NCI-H748 (cell line): ENCODE measurements around the gene TIGD3.
"Not testable (repeated sequence)": the region's sequence is repeated elsewhere in the genome, so short reads cannot be mapped to it uniquely, and the experiment has no call there.

Experiments
- DNase-seq: peaks from one replicate; lab custom pipeline; 2025; ENCODE audit not compliant: unreplicated experiment; lab: John Stamatoyannopoulos, UW

Gene TIGD3

DNA sequence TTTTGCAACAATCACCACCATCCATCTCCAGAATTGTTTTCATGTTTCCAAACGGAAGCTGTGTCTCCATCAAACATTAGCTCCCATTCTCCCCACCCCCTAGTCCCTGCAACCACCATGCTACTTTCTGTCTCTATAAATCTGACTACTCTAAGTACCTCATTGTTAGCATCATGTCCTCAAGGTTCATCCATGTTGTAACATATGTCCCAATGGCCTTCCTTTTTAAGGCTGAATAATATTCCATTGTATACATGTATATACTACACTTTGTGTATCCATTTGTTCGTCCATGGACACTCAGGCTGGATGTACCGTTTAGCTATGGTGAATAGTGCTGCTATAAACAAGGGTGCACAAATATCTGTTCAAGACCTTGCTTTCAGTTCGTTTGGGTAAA, 29.1 kb upstream of the TIGD3 start:
- DNase-seq, result no peak

DNA sequence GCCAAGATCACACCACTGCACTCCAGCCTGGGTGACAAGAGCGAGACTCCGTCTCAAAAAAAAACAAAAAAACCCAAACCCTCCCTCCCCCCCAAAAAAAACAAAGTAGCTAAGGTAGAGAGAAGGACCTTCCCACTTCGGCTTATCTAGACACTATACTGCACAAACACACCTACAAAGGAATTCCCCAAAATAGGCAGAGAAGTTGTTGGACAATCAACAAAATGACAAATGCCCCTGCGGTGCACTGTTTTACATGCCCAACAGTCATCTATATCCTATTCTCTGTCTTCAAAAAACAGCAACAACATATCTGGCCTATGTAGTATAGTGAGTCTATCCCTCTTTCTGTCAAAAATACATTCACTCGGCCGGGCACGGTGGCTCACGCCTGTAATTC, 27.5 kb upstream of the TIGD3 start:
- DNase-seq, result no peak

DNA sequence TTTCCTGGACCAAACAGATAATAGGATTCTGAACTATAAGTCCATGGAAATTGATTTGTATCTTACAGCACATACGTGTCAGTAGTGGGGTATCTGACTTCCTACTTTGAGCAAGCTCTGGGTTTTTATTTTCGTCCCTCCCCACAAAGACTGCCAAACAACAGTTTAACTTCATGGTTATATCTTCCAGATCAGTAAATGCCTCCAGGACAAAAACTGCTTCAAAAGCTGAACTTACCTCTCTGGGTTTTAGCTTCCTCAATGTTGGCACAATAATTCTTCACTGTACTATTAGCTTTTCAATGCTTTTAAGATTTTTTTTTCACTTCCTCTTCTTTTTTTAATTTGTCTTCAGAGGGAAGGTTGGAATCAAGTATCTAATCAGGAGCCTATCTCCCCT, 25.1 kb upstream of the TIGD3 start:
- DNase-seq, result no peak

GRCh38 chr11:65329944-65330403, 24.6 kb upstream of the TIGD3 start:
- peak; percentile 89 for DNase-seq

GRCh38 chr11:65330544-65330943, 24.0 kb upstream of the TIGD3 start:
- DNase-seq, result no peak

DNA sequence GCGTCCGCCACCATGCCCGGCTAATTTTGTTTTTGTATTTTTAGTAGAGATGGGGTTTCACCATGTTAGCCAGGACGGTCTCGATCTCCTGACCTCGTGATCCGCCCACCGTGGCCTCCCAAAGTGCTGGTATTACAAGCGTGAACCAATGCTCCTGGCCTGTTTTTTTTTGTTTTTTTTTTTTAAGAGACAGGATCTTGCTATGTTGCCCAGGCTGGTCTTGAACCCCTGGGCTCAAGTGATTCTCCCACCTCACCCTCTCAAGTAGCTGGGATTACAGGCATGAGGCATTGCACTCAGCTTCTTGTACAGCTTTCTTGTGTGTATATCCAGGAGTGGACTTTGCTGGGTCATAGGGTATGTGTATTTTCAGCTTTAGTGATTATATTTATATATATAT, 22.0 kb upstream of the TIGD3 start:
- not testable (repeated sequence) for DNase-seq

- DNase-seq, result no peak
Observed at GRCh38 chr11:65334696-65335295, 19.8 kb upstream of the TIGD3 start.

- DNase-seq, result no peak
Observed at GRCh38 chr11:65338676-65339075, 15.9 kb upstream of the TIGD3 start.

DNA sequence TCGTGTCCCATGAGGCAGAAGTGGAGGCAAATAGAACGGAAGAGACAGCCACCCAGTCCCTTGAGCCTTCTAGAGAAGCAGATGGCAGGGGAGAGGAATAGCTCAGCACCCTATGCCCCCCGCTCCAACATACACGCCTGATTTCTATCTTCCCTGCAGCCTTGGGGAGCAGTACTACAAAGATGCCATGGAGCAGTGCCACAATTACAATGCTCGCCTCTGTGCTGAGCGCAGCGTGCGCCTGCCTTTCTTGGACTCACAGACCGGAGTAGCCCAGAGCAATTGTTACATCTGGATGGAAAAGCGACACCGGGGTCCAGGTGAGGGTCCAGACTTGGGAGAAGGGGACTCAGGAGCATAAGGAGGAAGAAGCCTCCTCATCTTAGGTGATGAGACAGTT, 14.3 kb upstream of the TIGD3 start:
- DNase-seq, result no peak

DNA sequence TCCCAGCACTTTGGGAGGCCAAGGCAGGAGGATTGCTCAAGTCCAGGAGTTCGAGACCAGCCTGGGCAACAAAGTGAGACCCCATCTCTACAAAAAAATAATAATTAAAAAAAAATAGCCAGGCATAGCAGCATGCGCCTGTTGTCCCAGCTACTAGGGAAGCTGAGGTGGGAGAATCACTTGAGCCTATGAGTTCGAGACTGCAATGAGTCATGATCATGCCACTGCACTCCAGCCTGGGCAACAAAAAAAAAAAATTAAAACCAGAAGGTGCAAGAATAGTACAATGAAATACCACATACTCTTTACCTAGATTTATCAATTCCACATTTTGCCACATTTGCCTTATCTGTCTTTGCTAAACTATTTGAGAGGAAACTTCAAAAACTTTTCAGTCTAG, 12.7 kb upstream of the TIGD3 start:
- no peak for DNase-seq

DNA sequence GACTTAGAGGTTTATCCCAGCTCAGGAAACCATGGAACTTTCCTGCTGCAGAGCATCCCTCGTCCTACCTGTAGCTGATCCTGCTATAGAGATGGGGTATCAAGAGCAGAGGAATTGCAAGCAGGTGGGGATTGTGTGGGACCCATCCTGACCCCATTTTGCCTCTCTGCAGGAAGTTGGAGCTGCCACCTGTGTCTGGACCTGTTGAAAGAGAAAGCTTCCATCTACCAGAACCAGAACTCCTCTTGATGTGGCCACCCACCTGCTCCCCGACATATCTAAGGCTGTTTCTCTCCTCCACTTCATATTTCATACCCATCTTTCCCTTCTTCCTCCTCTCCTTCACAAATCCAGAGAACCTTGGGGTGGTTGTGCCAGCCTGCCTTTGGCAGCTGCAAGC, 3.0 kb upstream of the TIGD3 start:
- no peak for DNase-seq

- no peak for DNase-seq
Observed at GRCh38 chr11:65352783-65353182, 1.8 kb upstream of the TIGD3 start.

DNA sequence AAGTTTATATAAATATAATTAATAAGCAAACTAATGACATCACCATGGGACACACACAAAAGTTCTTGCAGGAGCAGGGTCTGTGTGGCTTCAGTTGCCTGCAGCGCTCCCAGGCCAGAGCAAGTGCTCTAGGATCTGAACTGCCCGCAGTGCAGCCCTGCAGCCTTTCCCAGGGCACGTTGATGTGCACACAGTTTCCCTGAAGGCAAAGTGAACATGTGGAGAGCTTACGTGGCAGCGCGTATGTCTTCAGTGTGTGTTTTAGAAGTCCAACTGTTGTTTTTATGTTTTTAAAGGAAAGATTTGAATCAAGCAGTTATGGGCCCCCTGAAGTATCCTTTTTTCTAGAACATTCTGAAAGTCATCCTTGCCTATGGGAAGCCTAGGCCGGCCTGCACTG, 1.2 kb upstream of the TIGD3 start:
- DNase-seq, result no peak

DNA sequence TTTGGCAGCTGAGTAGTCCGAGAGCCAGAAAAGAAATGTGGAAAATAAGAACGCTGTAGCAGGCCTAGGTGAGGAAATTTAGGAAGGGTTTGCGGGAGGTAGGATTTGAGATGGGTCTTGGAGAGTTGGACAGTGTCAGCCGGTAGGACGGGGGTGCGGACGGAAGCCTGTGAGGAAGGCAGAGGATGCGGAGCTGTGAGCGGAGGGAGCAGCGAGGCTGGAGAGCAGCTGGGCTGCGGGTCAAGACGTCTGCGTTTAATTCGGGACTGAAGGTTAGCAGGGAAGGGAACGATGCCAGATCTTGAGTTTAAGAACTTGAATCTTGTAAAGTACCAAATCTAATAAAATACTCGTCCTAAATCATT, 669 bp upstream of the TIGD3 start:
- DNase-seq, result no peak

GRCh38 chr11:65355013-65355775, 643 bp downstream of the TIGD3 start:
- peak; percentile 85 for DNase-seq

DNA sequence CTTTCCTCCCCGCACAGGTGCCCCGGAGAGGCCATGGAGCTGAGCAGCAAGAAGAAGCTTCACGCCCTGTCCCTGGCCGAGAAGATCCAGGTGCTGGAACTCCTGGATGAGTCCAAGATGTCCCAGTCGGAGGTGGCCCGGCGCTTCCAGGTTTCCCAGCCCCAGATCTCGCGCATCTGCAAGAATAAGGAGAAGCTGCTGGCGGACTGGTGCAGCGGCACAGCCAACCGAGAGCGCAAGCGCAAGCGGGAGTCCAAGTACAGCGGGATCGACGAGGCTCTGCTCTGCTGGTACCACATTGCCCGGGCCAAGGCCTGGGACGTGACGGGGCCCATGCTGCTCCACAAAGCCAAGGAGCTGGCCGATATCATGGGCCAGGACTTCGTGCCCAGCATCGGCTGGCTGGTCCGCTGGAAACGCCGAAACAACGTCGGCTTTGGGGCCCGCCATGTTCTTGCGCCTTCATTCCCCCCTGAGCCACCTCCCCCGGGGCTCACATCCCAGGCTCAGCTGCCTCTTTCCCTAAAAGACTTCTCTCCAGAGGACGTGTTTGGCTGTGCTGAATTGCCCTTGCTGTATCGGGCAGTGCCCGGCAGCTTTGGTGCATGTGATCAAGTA, 1.3 kb downstream of the TIGD3 start:
- DNase-seq, result peak; percentile 81

DNA sequence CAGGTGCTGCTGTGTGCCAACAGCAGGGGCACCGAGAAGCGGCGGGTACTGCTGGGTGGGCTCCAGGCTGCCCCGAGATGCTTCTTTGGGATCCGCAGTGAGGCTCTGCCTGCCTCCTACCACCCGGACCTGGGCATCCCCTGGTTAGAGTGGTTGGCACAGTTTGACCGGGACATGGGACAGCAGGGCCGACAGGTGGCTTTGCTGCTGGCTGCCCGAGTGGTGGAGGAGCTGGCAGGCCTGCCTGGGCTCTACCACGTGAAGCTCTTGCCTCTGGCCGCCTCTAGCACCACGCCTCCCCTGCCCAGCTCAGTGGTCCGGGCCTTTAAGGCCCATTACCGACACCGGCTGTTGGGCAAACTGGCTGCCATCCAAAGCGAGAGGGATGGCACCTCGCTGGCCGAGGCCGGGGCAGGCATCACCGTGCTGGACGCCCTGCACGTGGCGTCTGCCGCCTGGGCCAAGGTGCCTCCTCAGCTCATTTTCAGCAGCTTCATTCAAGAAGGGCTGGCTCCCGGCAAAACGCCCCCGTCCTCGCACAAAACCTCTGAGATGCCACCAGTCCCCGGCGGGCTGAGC, 1.9 kb downstream of the TIGD3 start:
- no peak for DNase-seq

- DNase-seq, result no peak
Observed at GRCh38 chr11:65357856-65358356, 3.4 kb downstream of the TIGD3 start.

- DNase-seq, result no peak
Observed at GRCh38 chr11:65362320-65362931, 7.9 kb downstream of the TIGD3 start.

DNA sequence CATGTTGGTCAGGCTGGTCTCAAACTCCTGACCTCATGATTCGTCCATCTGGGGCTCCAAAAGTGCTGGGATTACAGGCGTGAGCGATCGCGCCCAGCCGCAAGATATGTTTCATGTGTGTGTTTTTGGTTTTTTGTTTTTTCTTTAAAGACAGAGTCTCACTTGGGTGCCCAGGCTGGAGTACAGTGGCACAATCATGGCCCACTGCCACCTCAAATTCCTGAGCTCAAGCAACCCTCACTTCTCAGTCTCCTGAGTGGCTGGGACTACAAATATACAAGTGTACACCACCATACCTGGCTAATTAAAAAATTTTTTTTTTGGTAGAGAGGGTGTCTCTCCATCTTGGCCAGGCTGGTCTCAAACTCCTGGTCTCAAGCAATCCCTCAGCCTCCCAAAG, 8.4 kb downstream of the TIGD3 start:
- DNase-seq, result no peak

DNA sequence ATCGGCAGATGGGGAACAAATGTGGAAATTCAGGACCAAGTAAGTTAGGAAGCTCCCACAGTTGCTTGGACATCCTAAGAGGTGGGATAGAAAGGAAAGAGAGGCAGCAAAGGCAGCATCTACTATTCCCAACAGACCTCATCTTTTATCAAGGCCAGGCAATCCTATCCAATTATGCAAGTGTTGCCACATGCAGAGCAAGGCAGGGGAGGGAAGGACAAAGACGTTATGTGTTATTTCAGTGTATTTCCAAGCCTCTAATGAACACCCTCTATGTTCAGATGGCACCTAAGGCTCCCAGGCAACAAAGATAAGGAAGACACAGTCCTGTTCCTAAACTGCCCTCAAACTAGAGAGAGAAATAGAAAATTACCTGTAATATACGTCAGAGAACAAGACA, 9.2 kb downstream of the TIGD3 start:
- no peak for DNase-seq
